GM12892 (cell line): ENCODE data around the gene PMIS2.

Source experiments
- POLR2A ChIP-seq: IDR thresholded peaks from 2 replicates; pipeline ENCODE4 v1.6.1; 2011; ENCODE audit warnings: low read depth, low read length, control low read depth
- POLR2AphosphoS5 ChIP-seq: IDR thresholded peaks from 2 replicates; pipeline ENCODE4 v1.6.1; 2011; ENCODE audit warnings: low read depth, low read length, control low read depth

- TF ChIP-seq POLR2AphosphoS5: no peak
- no peak for TF ChIP-seq POLR2A
These were observed 8.1 kb upstream of the PMIS2 start for GRCh38 chr19:35577918-35578317.
